Esophagus mucosa (tissue), 1 donor: ENCODE data around the gene GFOD2. TPM values are rescaled to one million over a fixed set of nuclear protein-coding genes. Genes with fewer than 3 reads are reported as not detected.
"Not testable (repeated sequence)": the region's sequence is repeated elsewhere in the genome, so short reads cannot be mapped to it uniquely, and the experiment has no call there.

ENCODE experiments used
- ATAC-seq: fragments of 200-7000 bp; cut with Tn5 transposase; one replicate; pipeline ENCODE4 v1.9.1; 2020
- total RNA-seq: library from RNA; stranded (reverse); gene quantifications from one replicate; pipeline ENCODE4 v1.2.4, GENCODE V29; 2023
- donor health status: DM: yes; HTN: yes; CAD: no.

The GFOD2 gene, protein sequence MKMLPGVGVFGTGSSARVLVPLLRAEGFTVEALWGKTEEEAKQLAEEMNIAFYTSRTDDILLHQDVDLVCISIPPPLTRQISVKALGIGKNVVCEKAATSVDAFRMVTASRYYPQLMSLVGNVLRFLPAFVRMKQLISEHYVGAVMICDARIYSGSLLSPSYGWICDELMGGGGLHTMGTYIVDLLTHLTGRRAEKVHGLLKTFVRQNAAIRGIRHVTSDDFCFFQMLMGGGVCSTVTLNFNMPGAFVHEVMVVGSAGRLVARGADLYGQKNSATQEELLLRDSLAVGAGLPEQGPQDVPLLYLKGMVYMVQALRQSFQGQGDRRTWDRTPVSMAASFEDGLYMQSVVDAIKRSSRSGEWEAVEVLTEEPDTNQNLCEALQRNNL
- total RNA-seq = 25.4 TPM

DNA sequence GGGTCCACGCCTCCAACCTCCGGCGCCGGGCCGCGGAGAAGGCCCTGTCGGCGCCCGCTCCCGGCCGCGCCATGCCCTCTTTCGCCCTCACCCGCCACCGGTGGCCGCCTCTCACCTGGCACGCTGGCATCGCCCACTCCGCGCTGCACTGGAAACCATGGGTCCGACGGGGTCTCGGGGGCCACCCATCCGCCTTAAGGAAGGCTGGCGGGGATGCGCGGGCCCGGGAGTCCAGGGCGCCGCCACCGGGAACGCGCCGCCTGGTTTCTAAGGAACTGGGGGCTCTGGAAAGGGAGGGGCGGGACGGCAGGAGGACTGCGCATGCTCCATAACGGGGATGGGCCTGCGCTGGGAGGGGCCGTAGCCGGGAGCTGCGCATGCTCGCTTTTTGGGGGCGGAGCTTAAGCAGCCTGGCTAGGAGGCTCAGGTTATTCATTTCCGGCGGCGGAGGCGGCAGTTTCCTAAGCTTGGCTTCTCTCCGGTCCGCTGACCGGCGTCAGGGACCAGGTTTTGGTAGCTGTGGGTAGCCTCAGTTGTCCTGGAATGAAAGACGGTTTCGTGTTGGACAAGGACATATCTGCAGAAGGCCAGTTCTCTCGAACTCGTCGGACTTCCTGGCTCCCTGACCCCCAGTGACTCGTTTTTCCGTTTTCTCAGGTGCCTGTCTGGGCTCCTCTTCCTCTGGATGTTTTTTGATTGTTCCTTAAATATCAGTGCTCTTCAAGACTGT is at the start of gene GFOD2:
GFOD2 (minus strand) TSS at position 269 of the 730 bp plus-strand sequence. CDS start 33,601 bp downstream, outside the sequence.
- ATAC-seq = peak; percentile 97

DNA sequence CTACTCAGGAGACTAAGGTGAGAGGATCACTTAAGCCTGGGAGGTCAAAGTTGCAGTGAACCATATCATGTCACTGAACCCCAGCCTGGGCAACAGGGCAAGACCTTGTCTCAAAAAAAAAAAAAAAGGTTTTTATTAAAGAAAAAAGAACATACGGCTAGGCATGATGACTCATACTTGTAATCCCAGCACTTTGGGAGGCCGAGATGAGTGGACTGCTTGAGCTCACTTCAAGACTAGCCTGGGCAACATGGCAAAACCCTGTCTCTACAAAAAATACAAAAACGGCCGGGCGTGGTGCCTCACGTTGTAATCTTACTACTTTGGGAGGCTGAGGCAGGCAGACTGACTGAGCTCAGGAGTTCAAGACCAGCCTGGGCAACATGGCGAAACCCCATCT is 48.8 kb upstream of the GFOD2 start:
- ATAC-seq = peak; percentile 69

DNA sequence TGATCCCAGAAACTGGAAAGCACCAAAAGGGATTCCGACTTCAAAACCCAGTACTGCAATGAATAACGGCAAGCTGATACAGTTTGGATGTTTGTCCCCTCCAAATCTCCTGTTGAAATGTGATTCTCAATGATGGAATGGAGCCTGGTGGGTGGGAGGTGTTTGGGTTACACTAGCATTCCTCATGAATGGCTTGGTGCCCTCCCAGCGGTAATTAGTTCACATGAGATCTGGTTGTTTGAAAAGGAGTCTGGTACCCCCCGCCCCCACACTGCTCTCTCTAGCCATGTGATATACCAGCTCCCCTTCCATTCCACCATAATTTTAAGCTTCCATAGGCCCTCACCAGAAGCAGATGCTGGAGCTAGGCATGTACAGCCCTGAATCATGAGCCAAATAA is 47.2 kb upstream of the GFOD2 start:
- no peak for ATAC-seq

DNA sequence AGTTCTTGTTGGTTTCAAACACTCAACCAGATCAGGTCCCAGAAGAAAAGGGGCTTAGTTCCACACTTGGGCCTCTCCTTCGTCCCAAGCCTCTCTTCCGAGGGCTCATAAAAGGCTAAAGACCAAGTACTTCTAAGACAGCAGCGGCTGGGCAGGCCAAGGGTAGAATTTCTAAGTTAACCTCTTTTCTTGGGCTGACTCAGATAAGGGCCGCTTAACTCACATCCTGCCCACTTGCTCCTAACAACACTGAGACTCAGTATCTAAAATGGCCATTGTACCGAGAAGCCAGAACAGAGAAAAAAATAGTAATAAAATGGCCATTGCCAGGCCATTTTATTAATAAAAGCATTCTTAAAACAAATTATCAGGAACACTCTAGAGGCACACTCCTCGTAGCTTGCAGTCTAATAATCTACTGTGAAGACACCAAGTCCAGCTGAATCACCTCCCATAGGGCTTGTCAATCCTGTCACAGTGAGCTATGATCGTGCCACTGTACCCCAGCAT is 45.1 kb upstream of the GFOD2 start:
- no peak for ATAC-seq

DNA sequence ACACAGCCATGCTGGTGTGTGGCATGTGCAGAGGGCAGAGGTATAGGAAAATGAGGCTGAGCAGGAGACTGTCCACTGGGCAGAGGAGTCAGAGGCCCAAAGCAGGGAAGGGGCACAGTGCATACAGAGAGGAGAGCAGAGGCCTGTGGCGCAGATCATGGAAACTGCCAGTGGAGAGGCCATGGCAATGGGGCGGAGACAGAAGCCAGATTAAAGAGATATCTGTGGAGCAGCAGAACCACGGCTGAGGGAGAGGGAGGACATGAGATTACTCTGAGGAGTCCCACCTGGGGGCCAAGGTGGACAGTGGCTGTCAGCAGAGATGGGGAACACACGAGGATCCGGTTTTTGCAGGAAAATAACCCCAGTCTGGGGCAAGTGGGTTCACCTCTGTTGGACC is 44.0 kb upstream of the GFOD2 start:
- ATAC-seq = peak; percentile 29

DNA sequence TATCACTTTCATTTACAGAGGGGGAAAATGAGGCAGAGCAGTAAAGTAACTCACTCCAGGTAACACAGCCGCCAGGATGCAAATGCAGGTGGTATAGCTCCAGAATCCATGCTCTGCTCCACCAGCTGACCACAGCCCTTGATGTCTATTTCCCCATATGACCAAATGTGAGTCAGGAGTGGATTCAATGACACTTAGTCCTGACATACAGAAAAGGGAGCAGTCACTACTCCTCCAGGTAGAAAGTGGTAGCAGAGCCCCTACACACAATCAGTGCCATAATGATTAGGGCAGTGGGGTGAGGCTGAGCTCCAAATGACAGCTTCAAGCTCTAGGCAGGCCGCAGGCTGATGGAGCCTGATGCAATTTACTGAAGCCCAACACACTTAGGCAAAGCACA is 43.3 kb upstream of the GFOD2 start:
- ATAC-seq = peak; percentile 58

DNA sequence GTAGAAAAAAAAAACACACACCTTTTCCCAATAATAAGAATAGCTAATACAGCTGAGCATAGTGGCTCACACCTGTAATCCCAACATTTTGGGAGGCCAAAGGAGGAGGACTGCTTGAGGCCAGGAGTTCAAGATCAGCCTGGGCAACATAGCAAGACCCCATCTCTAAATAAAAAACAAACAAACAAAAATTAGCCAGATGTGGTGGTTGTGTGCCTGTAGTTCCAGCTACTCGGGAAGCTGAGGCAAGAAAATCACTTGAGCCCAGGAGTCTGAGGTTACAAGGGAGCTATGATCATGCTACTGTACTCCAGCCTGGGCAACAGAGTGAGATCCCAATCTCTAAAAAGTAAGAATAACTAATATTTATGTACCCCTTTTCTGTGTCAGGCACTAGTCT is 42.8 kb upstream of the GFOD2 start:
- no peak for ATAC-seq

DNA sequence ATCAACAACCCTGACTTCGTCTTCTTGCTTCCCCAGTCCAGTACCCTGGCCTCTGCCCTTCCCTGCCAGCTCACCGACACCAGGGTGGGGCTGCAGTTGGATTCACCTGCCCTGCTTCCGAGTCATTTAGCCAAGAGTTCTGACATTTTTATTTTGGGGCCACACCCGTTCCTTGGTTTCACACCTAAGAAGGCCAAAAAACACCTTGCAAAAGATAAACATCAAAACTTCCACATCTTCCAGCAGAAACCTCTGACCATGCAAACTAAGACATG is 41.8 kb upstream of the GFOD2 start:
- peak; percentile 73 for ATAC-seq

DNA sequence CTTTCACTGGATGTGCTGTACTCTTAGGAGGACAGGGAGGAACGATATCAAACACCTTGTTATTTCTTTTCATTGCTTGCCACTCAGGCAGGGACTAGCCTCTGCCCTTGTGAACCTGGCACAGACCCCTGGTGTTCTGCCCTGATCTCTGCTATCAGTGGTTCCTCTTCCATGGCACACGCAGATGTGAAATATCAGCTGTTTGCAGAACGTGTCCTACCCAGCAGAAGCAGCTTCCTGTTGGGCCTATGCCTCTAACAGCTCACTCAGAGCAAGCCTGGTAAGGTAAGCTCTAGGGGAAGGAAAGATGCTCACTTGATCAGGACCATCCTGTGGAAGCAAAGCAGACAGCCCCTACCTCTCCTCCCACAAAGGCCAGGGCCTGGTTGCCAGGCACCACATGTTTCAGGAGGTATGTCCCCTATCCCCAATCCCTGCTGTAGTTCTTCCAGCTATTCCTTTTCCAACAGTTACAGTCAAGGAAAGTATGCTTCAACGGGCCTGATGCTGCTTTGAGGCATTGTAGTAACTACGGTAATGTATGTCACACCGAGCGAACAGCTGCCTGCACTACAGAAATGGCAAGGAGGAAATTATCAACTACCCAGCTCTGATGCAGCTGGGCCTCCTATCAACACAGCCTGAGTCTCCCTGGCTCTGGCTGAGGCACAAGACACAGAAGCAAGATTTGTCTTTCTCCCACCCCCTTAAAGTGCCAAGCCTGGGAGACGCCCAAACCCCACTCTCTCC is 41.3 kb upstream of the GFOD2 start:
- no peak for ATAC-seq

DNA sequence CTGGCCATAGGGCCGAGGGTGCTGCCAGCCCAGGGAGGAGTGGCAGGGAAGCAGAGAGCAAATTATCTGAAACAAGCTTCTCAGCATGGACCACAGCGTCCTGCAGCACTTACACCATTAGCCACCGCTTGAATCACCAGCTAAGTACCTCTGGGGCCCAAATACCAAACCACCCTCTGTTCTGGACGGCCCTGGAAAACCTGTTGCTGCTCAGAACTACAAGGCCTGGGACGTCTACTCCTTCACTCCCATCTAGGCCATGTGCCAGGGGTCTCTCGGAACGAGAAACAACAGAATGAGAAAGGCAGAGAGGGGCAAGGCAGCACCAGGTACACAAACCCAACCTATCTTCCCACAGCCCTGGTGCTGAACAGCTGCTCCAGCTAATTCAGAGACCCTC is 39.9 kb upstream of the GFOD2 start:
- ATAC-seq = no peak

DNA sequence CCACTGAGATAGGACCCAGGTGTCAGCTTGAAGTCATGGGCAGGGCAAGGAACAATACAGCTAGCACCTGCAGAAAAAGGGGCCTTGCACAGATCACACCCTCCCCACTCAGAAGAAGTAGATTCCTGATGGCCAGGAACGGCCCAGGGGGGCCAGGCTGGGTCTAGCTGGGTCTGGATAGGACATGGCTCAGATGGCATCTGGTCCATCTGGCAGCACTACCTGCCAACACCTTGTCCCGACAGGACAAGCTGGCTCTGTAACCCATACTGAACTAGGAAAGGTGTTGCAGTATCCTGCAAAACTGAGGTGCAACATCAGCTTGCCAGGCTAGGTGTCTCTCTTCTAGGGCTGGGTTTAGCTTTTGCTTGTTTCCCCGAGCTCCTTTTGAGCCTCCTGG is 38.9 kb upstream of the GFOD2 start:
- no peak for ATAC-seq

DNA sequence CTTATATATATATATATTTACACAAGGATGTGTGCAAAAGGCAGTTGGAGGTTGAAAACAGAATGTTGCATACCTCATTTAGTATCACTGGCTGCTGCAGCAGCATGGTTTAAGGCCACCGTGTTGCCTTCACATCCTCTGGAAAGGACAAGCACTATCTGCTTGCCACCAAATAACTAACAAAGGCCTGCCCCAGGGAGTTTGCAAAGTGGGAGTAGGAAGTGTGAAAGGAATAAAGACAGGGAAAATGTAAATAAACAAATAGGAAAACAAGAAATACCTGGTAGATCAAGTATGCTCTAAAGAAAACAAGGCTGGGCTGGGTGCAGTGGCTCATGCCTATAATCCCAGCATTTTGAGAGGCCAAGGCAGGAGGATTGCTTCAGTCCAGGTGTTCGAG is 33.5 kb upstream of the GFOD2 start:
- ATAC-seq = no peak

DNA sequence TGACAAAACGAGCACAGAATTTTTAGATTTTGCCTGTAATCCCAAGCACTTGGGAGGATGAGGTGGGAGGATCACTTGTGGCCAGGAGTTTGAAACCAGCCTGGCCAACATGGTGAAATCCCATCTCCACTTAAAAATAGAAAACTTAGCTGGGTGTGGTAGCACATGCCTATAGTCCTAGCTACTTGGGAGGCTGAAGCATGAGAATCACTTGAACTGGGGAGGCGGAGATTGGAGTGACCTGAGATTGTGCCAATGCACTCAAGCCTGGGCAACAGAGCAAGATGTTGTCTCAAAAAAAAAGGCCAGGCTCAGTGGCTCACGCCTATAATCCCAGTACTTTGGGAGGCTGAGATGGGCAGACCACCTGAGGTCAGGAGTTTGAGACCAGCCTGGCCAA is 32.2 kb upstream of the GFOD2 start:
- not testable (repeated sequence) for ATAC-seq

DNA sequence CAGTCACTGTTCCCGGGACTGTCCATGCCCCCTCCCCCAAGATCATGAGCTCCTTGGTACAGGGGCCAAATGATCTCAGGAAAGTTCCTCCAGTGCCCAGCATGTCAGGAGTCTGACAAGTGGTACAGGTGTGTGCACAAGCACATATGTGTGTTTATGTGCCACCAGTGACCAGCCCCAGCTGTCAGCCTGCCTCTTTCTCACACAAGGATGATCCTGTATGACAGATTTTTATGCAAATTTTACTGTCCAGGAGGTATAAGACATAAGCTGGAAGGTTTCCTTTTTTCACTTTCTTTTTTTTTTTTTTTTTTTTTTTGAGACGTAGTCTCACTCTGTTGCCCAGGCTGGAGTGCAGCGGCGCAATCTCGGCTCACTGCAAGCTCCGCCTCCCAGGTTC is 31.4 kb upstream of the GFOD2 start:
- ATAC-seq = no peak

DNA sequence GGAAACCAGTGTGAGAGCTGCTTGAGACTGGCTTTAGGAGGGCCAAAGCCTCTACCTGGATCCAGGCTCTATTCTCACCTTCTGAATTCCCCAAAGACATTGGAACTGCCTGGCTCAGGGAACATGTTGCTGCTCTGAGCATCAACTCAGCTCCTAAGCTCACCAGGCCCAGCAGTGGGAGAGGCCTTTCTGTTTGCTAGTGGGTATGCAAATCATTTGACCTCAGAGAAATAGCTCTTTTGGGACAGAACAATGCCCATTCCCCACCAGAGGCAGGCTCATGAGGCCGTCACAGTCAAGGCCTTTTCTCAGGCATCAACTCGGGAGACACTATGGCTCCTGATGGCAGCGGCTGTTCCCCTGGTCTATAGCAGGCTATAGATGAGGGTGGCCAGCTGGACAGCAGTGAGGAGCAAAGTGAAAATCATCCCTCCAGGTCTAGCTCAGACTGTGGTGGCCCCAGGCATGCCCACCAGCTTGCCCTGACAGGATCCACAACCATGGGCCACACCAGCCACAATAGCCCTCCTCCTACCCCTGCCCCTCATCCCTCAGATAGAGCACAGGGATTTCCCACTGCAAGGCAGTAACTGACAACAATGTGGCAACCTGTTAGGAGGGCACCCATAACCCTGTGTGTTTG is 30.4 kb upstream of the GFOD2 start:
- peak; percentile 14 for ATAC-seq

DNA sequence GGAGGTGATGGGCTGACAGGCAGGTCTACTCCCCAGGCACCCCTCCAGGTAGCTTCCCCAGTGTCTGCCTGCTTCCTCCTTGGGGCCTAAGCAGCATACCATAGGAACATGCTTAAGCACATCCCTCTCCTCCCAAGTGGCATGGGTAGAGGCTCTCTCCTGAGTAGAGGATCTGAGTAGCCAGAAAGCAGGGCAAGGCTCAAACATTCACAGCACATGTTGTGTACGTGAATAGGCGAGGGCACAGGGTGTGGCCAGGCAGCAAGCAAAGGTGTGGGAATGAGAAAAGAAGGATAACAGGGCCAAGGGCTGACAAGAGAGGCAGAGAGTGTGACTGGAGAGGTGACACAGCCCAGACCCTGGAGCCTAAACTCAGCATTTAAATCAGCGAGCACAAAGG is 29.7 kb upstream of the GFOD2 start:
- ATAC-seq = peak; percentile 89

DNA sequence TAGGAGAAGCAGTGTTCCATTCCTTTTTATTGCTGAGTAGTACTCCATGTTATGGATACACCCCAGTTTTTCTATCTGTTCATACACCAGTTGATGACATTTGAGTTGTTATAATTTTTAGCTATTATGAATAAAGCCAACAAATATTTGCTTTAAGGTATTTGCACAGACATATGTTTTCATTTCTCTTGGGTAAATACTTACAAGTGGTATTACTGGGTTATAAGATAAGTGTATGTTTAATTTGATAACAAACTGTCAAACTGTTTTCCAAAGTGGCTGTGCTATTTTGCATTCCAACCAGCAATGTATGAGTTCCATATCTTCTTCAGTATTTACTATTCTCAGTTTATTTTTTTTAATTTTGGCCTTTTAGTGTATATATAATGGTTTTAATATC is 27.7 kb upstream of the GFOD2 start:
- no peak for ATAC-seq

DNA sequence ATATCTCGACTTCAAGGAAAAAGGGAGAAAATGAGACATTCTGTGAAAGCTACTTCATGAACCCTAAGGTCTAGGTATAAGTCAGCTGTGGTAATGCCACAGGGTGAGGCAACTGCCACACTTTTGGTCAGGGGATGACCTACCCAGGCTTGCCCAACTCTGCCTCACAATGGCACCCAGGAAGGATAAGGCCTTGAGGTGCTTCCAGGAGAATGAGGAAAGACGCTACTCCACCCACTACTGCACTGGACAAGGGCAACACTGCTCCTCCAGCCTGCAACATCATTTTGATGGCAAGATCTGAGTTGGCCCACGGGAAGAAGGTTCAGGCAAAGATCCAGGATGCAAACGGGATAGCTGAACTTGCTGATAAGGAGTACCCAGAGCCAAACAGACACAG is 22.0 kb upstream of the GFOD2 start:
- no peak for ATAC-seq

DNA sequence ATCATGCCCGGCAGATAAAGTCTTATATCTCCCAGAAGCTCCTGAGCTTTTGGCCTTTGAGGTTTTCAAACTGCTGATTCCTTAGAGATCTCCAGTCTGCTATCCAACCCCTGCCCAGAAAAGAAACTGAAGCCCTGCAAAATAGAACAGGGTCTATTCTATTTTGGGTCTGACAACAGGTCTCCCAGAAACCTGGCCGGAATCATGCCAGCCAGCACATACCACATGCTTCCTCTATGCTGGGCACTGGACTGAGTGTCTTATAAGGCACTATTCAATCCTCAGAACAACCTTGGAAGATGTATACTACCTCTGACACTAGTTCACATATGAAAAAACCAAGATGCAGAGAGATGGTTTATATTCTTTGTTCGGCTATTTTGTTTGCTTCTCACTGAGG is 21.3 kb upstream of the GFOD2 start:
- no peak for ATAC-seq

DNA sequence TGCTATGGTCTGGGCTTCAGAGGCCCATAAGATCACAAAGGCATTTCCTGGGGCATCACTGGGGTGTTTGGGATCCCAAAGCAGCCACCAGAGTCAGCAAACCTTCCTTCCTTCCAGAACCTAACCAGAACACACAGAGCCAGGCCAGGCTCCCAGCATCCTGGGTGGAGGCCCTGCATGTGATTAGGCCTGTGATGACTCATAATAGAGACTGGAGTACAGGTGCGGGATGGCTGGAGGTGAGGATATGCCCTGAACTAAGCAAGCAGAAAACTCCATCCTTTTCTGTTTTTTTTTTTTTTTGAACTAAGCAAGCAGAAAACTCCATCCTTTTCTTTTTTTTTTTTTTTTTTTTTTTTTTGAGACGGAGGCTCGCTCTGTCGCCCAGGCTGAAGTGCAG is 17.7 kb upstream of the GFOD2 start:
- peak; percentile 87 for ATAC-seq

DNA sequence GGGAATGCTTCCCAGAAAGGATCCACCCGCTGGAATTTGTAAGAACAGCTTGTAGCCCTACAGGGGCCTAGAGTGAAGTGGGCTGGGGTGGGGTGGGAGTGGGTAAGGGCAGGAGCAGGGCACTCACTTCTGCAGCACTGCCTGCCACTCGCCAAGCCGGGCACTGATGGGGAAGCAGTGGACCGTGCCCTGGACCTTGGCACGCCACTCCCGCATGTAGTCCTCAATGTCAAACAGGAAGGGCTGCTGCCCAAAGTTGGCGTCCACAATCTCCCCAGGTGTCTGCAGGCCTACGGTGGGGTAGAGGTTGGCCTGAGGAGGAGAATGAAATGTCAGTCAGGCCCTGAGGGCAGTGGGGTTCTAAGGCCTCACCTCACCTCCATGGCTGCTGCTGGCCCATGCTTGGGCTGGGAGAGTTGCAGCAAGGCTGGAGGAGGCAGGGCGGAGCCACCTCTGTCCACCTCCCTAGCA is 15.7 kb upstream of the GFOD2 start:
- ATAC-seq = no peak

DNA sequence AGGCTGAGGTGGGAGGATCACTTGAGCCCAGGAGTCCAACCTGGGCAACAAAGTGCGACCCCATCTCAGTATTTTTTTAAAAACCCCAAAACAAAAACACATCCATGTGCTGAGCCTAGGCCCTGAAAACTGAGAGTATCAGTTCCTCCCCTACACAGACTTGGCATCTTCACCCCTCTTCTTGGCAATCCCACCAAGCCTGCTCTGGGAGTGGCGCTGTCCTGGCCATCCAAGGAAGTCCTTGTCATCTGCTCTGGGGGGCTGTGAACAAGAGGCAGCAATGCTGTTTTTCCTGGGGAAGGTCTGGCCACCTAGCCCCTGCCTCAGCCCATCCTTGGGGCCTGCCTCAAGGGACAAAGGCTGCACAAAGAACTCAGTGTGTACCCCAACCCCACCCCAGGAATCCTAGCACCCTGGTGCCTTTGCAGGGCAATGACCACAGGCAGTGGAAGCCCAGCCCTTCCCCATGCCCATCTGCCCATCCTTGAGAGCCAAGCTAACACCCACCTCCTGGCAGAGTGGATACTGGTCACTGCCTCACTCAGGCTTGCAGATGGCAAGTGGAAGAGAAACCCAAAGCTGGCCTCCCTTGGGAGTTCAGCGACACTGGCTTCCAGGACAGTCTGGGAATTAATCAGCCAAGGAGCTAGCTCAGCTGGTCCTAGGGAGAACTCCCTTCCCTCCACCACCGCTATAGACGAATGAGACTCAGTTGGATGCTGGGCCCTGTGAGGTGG is 14.8 kb upstream of the GFOD2 start:
- no peak for ATAC-seq
